ENCODE measurements around the gene RGS16. TPM values are rescaled to one million over a fixed set of nuclear protein-coding genes. Genes with fewer than 3 reads are reported as not detected.

Gene RGS16
- total and polyA plus RNA-seq, 9 of the 15 experiments (the other 6 are each of a cell fraction or from before 2014, with no cell fraction given) = 0.07 to 0.55 (median 0.36) TPM

DNA sequence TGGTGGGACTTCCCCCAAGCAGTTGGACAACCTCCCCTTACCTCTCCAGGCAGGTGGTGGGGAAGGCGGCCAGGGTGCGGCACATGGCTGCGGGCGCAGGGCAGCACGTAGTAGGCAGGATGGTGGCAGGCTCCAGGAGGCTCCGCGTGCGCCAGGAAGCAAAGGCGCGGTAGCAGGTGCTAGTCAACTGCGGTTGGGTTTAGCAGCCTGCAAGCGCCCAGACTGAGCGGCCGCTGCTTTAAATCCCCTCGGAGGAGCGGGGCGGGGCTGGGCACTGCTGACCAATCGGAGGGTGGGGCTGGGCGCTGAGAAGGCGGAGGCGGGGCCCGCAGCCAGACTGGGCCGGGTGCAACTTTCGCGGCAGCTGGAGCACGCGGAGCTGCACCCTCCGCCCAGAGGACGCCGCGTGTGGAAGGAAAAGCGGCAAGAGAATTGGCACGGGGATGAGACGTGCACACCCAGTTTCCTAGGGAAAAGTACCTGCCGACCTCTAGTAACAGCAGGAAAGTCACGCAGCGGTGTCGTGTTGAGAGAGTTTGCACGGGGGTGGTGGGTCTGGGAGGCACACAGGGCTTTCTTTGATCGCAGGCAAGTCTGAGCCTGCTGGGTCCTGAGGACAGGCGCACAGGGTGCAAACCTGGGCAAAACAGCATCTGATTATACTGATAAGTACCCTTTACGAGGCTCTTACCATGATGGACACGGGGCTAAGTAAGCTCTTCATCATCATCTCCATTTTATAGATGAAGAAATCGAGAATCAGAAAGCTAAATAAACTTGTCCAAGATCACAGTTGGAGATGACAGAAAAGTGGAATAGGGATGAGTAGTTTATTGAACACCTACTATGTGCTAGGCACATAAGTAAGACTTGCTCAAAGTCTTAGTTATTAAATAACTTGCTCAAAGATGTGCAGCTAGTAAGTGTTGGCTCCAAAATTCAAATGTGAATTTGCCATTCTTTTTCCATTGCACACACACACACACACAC, at the start of gene RGS16 (continued):
- TF ChIP-seq JUNB (CRISPR knock-in tag; conservative IDR thresholded peaks at IDR 0.05) (no peak), HNRNPUL1 (IDR thresholded peaks at IDR 0.05; ENCODE audit: low read length) (no peak), TOE1 (IDR thresholded peaks at IDR 0.05; ENCODE audit: borderline replicate concordance) (peak; percentile 48; the same call in 1 of the 2 replicates), TOE1 (CRISPR knock-in tag; IDR thresholded peaks at IDR 0.05; ENCODE audit: borderline replicate concordance, low read depth) (no peak), RAD21 (CRISPR knock-in tag; conservative IDR thresholded peaks at IDR 0.05 in 1 of 2, IDR thresholded peaks at IDR 0.05 in 1 of 2) (peak in 1 of 2 experiments; percentile 15; a peak in 1 of 4 replicates), MTA2 (IDR thresholded peaks at IDR 0.05; ENCODE audit: low read depth) (no peak), VEZF1 (CRISPR knock-in tag; IDR thresholded peaks at IDR 0.05) (peak; percentile 84), STAG1 (CRISPR knock-in tag; IDR thresholded peaks at IDR 0.05; ENCODE audit: borderline replicate concordance) (no peak), ILK (tag; IDR thresholded peaks at IDR 0.05; ENCODE audit: borderline replicate concordance, low read depth) (no peak), MEIS2 (IDR thresholded peaks at IDR 0.05; ENCODE audit: partially characterized antibody) (no peak), ZNF232 (CRISPR knock-in tag; IDR thresholded peaks at IDR 0.05) (no peak), SMAD2 (IDR thresholded peaks at IDR 0.05; ENCODE audit: low read depth, low read length) (no peak), RFX1 (IDR thresholded peaks at IDR 0.05) (no peak), FOSL1 (tag; conservative IDR thresholded peaks at IDR 0.05) (no peak), CBX5 (IDR thresholded peaks at IDR 0.05; ENCODE audit: borderline replicate concordance, low read depth) (no peak), SMARCC2 (IDR thresholded peaks at IDR 0.05; ENCODE audit: low read depth) (no peak), TAF7 (tag; IDR thresholded peaks at IDR 0.05) (no peak)
- TF ChIP-seq, protein P1, sequence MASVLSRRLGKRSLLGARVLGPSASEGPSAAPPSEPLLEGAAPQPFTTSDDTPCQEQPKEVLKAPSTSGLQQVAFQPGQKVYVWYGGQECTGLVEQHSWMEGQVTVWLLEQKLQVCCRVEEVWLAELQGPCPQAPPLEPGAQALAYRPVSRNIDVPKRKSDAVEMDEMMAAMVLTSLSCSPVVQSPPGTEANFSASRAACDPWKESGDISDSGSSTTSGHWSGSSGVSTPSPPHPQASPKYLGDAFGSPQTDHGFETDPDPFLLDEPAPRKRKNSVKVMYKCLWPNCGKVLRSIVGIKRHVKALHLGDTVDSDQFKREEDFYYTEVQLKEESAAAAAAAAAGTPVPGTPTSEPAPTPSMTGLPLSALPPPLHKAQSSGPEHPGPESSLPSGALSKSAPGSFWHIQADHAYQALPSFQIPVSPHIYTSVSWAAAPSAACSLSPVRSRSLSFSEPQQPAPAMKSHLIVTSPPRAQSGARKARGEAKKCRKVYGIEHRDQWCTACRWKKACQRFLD (CRISPR knock-in tag; IDR thresholded peaks at IDR 0.05) = 0 out of 2 replicates have a peak, but pooled peaks have one; percentile 14
- TF ChIP-seq, protein P2, sequence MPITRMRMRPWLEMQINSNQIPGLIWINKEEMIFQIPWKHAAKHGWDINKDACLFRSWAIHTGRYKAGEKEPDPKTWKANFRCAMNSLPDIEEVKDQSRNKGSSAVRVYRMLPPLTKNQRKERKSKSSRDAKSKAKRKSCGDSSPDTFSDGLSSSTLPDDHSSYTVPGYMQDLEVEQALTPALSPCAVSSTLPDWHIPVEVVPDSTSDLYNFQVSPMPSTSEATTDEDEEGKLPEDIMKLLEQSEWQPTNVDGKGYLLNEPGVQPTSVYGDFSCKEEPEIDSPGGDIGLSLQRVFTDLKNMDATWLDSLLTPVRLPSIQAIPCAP (CRISPR knock-in tag; IDR thresholded peaks at IDR 0.05; ENCODE audit: borderline replicate concordance) = peak; percentile 64; the same call in 1 of the 2 replicates
- TF ChIP-seq, protein P3, sequence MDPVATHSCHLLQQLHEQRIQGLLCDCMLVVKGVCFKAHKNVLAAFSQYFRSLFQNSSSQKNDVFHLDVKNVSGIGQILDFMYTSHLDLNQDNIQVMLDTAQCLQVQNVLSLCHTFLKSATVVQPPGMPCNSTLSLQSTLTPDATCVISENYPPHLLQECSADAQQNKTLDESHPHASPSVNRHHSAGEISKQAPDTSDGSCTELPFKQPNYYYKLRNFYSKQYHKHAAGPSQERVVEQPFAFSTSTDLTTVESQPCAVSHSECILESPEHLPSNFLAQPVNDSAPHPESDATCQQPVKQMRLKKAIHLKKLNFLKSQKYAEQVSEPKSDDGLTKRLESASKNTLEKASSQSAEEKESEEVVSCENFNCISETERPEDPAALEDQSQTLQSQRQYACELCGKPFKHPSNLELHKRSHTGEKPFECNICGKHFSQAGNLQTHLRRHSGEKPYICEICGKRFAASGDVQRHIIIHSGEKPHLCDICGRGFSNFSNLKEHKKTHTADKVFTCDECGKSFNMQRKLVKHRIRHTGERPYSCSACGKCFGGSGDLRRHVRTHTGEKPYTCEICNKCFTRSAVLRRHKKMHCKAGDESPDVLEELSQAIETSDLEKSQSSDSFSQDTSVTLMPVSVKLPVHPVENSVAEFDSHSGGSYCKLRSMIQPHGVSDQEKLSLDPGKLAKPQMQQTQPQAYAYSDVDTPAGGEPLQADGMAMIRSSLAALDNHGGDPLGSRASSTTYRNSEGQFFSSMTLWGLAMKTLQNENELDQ (CRISPR knock-in tag; IDR thresholded peaks at IDR 0.05; ENCODE audit: borderline replicate concordance) = 0 out of 2 replicates have a peak, but pooled peaks have one; percentile 27

All from K562 (cell line).